UCSD-AML1 (cell line): ENCODE data around the gene NAXE.
"Not testable (repeated sequence)": the region's sequence is repeated elsewhere in the genome, so short reads cannot be mapped to it uniquely, and the experiment has no call there.

Source experiments
- DNase-seq: peaks from one replicate; lab custom pipeline; 2025; ENCODE audit not compliant: unreplicated experiment; lab: John Stamatoyannopoulos, UW

NAXE gene

GRCh38 chr1:156592910-156593660 lies 1.5 kb downstream of the NAXE start:
- DNase-seq = no peak

DNA sequence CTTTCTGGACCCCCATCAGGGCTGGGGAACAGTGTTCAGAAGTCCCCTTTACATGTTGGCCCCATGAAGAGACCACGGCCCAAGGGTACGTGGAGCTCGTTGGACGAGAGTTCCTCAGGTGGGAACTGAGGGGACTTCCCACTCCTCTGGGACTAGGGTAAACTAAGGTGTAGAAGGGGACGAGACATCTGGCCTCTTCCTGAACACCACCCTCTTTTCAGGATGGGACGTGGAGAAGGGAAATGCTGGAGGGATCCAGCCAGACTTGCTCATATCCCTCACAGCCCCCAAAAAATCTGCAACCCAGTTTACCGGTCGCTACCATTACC lies 2.0 kb downstream of the NAXE start:
- DNase-seq = no peak

- DNase-seq = no peak
Measured at GRCh38 chr1:156594190-156594589, 2.6 kb downstream of the NAXE start.

- no peak for DNase-seq
Measured at GRCh38 chr1:156595016-156595415, 3.4 kb downstream of the NAXE start.

DNA sequence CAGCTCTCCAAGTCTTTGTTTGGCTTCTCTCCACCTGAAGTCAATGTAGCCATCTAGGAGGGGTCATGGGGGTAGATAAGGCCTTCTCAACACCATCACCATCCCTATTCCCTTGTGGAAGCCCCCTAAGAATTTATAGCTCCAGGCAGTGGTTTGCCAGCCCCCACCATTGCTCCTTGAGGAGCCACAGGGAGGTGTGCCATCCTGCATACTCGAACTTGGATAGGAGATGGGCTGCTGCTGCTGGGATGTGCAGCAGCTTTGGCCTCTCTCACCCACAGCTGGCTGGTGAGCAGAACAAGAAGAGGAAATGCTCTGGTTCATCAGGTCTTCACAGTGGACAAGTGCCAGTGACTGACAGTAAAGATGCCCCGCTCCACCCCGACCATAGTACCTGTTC lies 4.8 kb downstream of the NAXE start:
- DNase-seq = no peak

GRCh38 chr1:156598125-156598524 lies 6.5 kb downstream of the NAXE start:
- no peak for DNase-seq

GRCh38 chr1:156598731-156599432 lies 7.3 kb downstream of the NAXE start:
- DNase-seq = no peak

- no peak for DNase-seq
Measured at GRCh38 chr1:156599811-156600210, 8.2 kb downstream of the NAXE start.

DNA sequence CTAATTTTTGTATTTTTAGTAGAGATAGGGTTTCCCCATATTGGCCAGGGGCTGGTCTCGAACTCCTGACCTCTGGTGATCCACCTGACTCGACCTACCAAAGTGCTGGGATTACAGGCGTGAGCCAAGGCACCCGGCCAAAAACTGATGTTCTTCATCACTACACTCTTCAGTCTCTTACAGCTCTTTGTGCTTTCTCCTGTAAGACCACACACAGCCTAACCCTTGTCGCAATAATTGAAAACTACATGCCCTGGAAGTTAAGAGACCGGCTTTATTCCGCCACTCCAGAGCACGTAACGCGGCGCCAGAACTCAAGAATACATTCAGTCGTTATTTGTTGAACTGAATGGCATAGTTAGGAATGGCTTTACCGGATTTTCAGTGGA lies 9.2 kb downstream of the NAXE start:
- no peak for DNase-seq

- peak; percentile 77 for DNase-seq
Measured at GRCh38 chr1:156601122-156601830, 9.7 kb downstream of the NAXE start, which contains the start of gene GPATCH4. Gene GPATCH4 (minus strand): TSS chr1:156601479.

DNA sequence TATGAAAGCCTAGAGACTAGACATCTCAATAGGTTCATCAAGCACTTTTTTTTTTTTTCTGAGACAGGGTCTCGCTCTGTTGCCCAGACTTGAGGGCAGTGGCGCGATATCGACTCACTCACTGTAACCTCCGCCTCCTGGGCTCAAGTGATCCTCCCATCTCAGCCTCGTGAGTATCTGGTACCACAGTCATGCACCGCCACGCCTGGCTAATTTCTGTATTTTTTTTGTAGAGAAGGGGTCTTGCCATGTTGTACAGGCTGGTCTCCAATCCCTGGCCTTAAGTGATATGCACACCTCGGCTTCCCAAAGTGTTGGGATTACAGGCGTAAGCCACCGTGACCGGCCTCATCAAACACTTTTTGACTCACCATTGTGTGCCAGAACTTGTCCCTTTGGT lies 10.3 kb downstream of the NAXE start:
- DNase-seq = no peak

DNA sequence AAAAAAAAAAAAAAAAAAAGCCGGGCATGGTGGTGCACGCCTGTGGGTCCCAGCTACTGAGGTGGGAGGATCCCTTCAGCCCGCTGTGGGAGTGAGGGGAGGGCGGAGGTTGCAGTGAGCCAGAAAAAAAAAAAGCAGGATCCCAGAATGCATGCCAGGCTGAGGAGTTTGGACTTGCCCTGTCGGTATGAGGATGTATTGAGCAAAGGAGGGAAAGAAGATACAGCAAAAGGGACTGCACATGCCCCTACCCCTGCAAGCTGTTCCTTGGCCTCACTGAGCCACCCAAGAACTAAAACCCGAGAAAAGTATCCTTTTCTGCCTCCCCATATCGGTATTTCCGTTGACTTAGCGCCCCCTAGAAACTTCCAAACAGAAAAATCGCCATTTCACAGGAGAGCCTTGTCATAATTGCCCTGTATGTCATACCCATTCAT lies 11.0 kb downstream of the NAXE start:
- no peak for DNase-seq

GRCh38 chr1:156607344-156607743 lies 15.8 kb downstream of the NAXE start:
- not testable (repeated sequence) for DNase-seq

DNA sequence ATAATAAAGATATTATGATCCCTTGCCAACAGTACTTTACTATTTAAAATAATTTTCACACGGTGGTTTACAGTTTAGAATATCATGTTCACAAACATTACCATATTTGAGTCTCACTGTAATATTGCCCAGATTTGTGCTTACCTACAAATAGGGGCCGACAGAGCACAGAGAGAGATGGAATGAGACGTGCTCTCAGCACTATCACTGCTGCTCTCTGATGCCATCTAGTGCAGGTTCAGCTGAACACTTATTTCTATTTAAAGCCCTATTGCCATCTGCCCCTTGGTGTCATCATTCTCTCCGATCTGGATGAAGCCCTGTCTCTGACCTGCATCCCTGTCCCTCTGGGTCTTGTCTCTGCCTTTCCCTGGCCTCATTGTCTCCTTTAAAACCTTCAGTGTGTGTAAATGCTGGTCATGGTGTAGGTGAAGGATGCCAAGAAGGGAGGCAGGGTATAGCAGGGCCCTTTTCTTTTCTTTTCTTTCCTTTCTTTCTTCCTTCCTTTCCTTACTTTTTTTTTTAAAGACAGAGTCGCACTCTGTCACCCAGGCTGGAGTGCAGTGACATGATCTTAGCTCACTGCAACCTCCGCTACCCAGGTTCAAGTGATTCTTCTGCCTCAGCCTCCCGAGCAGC lies 16.6 kb downstream of the NAXE start:
- DNase-seq = peak; percentile 27

GRCh38 chr1:156608981-156609380 lies 17.4 kb downstream of the NAXE start:
- DNase-seq = peak; percentile 40

GRCh38 chr1:156610072-156610471 lies 18.5 kb downstream of the NAXE start:
- not testable (repeated sequence) for DNase-seq

DNA sequence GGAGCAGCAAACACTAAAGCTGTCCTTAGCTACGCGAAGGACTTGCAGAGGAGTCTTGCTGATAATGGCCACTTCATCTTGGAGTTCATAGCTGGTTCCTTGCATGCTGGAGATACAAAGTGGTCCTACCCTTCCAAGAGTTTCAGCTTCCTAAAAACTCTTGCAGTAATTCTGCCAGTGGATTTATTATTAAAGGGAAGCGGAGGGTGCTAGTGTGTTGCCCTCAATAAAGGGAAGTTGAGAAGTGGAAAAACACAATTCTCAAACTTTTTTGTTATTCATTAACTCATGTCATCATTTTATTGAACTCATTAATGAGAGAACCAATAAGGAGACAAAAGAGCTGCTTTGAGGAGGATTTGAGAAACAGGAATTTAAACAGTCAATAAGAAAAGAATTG lies 21.1 kb downstream of the NAXE start:
- no peak for DNase-seq

GRCh38 chr1:156615946-156616345 lies 24.4 kb downstream of the NAXE start:
- DNase-seq = no peak

DNA sequence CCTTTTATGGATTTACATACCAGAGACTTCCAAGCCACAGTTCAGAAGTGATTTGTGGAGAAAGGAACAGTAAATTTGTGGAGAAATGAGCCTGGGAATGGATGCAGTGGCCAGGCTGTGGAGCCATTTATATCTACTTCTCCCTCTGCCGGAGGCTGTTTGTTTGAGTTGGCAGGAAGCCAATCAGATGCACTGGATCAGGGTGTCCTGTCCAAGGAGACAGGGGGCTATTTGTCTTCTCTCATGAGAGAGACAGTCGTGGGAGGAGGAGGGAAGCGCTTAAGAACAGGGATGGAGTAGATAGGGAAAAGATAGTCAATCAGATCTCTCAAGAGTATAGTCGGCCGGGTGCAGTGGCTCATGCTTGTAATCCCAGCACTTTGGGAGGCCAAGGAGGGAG lies 24.9 kb downstream of the NAXE start:
- DNase-seq = peak; percentile 41

DNA sequence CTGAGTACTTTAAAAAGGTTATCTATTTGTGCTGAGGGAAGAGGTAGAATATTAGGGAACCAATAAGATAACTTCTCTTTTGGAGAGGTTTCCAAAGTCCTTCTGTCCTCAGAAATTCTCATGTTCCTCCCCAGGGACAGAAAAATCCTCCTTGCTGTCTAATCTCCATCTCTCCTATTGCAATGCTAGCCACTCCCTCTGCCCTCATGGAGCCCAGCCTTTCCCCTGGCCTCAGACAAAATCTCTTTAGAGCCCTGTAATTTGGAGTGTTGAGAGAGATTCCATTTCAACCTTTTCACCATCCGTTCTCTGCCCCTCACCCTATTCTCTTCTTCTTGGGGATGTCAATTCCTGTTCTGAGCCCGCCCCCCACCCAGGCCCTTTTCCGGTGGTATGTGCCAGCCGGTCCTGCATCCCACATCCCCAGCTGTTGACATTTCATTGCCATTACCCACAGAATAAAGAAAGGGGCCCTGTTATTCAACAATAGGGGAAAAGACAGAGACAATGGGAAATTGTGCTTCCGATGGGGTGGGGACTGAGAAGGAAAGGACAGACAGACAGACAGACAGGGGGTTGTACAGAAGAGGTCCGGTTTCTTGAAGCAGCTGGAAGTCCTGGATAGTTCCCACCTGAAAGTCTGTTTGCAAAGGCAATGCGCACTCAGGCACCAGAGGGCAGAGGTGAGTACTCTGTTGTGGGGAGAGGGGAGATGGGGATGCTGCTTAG lies 27.4 kb downstream of the NAXE start, which contains the start of gene HAPLN2:
HAPLN2 (plus strand) TSS at position 563 of the 729 bp plus-strand sequence. CDS start 4,076 bp downstream, outside the sequence.
- peak; percentile 30 for DNase-seq

DNA sequence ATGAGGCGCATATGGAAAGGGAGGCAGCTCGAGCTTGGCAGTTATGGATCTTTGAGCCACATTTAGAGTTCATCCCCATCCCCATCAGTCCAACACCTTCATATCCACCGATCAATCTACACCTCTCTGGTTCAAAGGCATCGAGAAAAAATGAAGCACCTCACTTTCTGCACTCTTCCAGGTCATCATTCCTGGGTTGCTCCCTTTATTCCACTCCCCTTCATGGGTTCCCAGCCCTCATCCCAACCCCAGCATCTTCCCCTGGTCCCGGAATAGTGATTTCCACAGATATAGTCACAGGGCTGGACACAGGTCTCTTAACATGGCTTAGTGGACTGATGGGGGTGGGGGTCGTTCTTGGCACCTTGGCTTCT lies 28.0 kb downstream of the NAXE start:
- DNase-seq = no peak
